ENCODE results near the gene SYT14.

GRCh38 chr1:210049616-210050015 lies 111.6 kb downstream of the SYT14 start:
- TF ChIP-seq CTCF (IDR thresholded peaks at IDR 0.05), result no peak
- no peak for TF ChIP-seq EP300 (IDR thresholded peaks at IDR 0.05)
- no peak for TF ChIP-seq POLR2A (IDR thresholded peaks at IDR 0.05)

Measured in tibial nerve (tissue), 4 donors.